Cardiac muscle cell (in vitro differentiated cells and primary cell): ENCODE results near the gene MACROD2. TPM values are rescaled to one million over a fixed set of nuclear protein-coding genes. Genes with fewer than 3 reads are reported as not detected.
A peak's percentile ranks its signal among the peaks of the same experiment; 100 is the strongest.

ENCODE experiments used
- DNase-seq, 2 donors: peaks; one replicate each; pipeline versions ENCODE4 v3.0.0 to v3.0.0-alpha.2; 2010 to 2017; ENCODE audit warnings: low read depth in 1 of 2, low spot score in 1 of 2
- H3K27ac ChIP-seq: fragments of 200-600 bp; sonication (generic); 2 replicates; pipeline ENCODE4 v1.5.1; 2016
- H3K27me3 ChIP-seq: fragments of 200-600 bp; sonication (generic); 2 replicates; pipeline ENCODE4 v1.6.0; 2016; ENCODE audit warnings: control low read depth
- H3K36me3 ChIP-seq: fragments of 200-600 bp; sonication (generic); 2 replicates; pipeline ENCODE4 v1.5.1; 2016; ENCODE audit warnings: control low read depth
- H3K4me1 ChIP-seq: fragments of 200-600 bp; sonication (generic); 2 replicates; pipeline ENCODE4 v1.8.1; 2017; ENCODE audit warnings: low read depth, mild to moderate bottlenecking, mixed run types
- H3K4me3 ChIP-seq: fragments of 200-600 bp; sonication (generic); 2 replicates; pipeline ENCODE4 v1.5.1; 2016; ENCODE audit warnings: mild to moderate bottlenecking
- H3K9me3 ChIP-seq: fragments of 200-600 bp; sonication (generic); 2 replicates; pipeline ENCODE4 v1.5.1; 2017; ENCODE audit warnings: low read depth, mild to moderate bottlenecking, control low read depth
- polyA plus RNA-seq: library from polyadenylated mRNA; unstranded; fragments of >200 nt; fragmentation: Nextera tagmentation; extraction: Ambion mirVana; gene quantifications from 2 replicates; pipeline ENCODE4 v1.2.1, GENCODE V29; 2016
- total RNA-seq: library from RNA; depleted of rRNA; stranded (reverse); fragments of >200 nt; gene quantifications from 2 replicates; pipeline ENCODE4 v1.2.3, GENCODE V29; 2016
- TF ChIP-seq, protein P1 (sequence below): IDR thresholded peaks from 2 replicates; pipeline ENCODE4 v1.5.1; 2012; ENCODE audit warnings: low read depth, mild to moderate bottlenecking, low read length

Gene MACROD2
- total and polyA plus RNA-seq, 2 experiments from 2014 or later: 9.3 to 14.4 TPM

DNA sequence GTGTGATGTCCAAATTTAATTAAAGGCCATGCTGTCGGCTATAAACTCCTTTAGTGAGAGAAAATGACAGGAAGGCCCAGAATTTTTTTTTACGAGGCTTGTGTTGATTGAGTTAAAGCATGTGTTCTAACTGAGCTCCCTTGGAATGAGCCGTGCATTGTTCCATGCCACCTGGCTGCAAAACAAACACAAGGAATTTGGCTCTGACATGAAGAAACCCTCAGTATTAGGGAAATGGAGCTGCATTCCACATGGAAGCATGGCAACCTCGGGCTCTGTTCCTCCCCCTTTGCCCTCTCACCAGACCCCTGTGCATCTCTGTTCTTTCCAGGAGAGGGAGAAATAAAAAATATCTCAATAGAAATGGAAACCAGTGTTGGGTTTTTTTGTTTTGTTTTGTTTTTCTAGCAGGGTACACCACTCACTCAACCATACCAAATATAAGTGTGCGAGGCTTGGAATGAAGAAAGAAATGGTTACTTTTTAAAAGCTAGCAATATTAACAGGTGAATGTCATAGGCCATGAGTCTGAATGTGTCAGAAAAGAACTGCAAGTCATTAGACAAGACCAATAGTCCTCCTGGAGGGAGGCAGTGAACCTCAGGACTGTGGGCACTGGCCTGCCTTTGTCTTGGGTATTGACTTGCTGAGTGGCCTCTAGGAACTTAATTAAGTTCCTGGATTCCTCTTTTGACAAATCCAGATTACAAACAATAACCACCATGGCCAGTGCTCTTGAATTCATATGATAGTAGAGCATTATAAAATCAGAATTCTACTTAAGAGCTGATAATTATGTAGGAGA lies 1642.8 kb downstream of the MACROD2 start:
- peak in 1 of 2 donors; percentile 5 for DNase-seq
- TF ChIP-seq, protein P1, sequence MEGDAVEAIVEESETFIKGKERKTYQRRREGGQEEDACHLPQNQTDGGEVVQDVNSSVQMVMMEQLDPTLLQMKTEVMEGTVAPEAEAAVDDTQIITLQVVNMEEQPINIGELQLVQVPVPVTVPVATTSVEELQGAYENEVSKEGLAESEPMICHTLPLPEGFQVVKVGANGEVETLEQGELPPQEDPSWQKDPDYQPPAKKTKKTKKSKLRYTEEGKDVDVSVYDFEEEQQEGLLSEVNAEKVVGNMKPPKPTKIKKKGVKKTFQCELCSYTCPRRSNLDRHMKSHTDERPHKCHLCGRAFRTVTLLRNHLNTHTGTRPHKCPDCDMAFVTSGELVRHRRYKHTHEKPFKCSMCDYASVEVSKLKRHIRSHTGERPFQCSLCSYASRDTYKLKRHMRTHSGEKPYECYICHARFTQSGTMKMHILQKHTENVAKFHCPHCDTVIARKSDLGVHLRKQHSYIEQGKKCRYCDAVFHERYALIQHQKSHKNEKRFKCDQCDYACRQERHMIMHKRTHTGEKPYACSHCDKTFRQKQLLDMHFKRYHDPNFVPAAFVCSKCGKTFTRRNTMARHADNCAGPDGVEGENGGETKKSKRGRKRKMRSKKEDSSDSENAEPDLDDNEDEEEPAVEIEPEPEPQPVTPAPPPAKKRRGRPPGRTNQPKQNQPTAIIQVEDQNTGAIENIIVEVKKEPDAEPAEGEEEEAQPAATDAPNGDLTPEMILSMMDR: no peak
- Histone ChIP-seq H3K9me3 (no peaks in the 10 kb centered on the region), H3K4me3 (no peak overlapping the region), H3K4me1 (no peaks in the 10 kb centered on the region), H3K27ac (no peak overlapping the region), H3K36me3 (no peaks in the 10 kb centered on the region), H3K27me3 (no peaks in the 10 kb centered on the region)

DNA sequence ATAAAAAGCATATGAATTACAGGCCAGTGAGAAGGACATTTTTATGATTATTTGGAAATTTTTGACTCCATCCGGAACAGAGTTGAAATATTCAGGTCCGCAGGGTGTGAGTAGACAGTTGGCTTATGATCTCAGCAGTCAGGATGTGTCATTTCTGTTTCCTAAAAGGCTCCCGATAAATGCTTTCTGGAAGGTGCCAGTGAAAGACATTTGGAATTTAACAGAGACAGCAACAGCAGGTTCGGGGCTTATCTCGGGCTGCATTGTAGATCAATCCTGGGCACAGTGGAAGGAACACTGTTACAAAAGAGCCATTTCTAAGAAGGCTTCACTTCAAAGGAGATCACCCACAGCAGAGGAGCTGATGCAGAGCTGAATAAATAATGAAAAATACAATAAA lies 1643.5 kb downstream of the MACROD2 start:
- Histone ChIP-seq H3K4me1 (no peaks in the 10 kb centered on the region), H3K9me3 (no peaks in the 10 kb centered on the region), H3K27ac (no peak overlapping the region), H3K4me3 (no peak overlapping the region), H3K36me3 (no peaks in the 10 kb centered on the region), H3K27me3 (no peaks in the 10 kb centered on the region)
- DNase-seq: no peak
- TF ChIP-seq, protein P1: no peak

DNA sequence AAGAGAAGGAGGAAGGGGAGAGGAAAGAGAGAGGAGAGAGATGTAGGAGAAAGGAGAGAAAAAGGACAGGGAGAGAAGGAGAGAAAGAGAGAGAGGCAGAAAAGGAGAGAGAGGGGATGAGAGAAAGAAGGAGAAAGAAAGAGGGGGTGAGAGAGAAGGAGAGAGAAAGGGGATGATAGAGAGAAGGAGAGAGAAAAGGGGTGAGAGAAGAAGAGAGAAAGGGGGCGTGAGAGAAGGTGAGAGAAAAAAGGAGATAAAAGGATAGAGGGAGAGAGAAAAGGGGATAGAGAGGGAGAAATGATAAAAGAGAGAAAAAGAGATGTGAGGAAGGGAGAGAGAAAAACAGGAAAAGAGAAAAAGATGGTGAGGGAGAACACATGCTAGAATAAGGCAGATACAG lies 1644.5 kb downstream of the MACROD2 start:
- Histone ChIP-seq H3K9me3 (no peaks in the 10 kb centered on the region), H3K27ac (no peak overlapping the region), H3K4me1 (no peaks in the 10 kb centered on the region), H3K36me3 (no peaks in the 10 kb centered on the region), H3K4me3 (no peak overlapping the region), H3K27me3 (no peaks in the 10 kb centered on the region)
- TF ChIP-seq, protein P1: no peak
- no peak for DNase-seq

DNA sequence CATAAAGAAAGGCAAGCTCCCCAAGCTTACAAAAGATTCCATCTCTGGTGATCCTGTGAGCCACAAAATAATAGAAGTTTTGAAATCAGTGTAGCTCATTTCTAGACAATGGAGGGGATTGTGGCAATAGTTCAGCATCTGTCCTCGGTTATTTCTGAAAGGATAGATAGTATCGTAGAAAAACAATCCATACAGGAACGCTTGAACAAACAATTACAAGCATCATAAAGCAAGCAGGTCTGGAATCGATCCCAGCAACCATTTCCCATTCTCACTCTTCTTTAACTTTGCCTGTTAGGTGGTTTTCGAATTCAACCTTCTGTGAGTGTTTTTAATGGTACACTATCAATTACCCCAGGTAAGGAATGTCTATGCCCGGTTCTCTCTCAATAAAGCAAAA lies 1646.8 kb downstream of the MACROD2 start:
- H3K27me3 ChIP-seq: no peaks in the 10 kb centered on the region
- H3K4me1 ChIP-seq: no peaks in the 10 kb centered on the region
- H3K36me3 ChIP-seq: no peaks in the 10 kb centered on the region
- TF ChIP-seq, protein P1: no peak
- DNase-seq: no peak
- no peak overlapping the region for H3K27ac ChIP-seq
- no peaks in the 10 kb centered on the region for H3K9me3 ChIP-seq
- no peak overlapping the region for H3K4me3 ChIP-seq

DNA sequence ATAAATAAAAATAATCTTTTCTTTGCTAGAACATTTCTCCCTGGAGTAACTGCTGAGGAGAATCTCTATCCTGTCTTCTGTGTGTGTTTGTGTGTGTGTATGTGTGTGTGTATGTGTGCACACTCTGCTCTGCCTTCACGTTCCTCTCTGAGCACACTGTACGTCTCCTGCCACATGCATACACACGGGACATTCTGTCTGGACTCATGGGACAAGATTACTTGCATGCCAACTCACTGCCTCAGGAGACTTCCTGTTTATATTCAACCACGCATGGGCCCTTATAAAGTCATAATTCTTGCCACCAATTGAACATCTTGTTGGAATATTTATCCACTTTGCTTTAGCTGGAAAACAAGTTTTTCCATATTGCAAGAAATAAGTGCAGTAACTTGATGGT lies 1647.4 kb downstream of the MACROD2 start:
- Histone ChIP-seq H3K27me3 (no peaks in the 10 kb centered on the region), H3K4me1 (no peaks in the 10 kb centered on the region), H3K4me3 (no peak overlapping the region), H3K27ac (no peak overlapping the region), H3K9me3 (no peaks in the 10 kb centered on the region), H3K36me3 (no peaks in the 10 kb centered on the region)
- no peak for DNase-seq
- TF ChIP-seq, protein P1: no peak
